SKM-1 (cell line): Measurements from ENCODE around the gene GSE1.

Experiments
- DNase-seq: peaks from one replicate; lab custom pipeline; 2025; ENCODE audit not compliant: unreplicated experiment; lab: John Stamatoyannopoulos, UW

The GSE1 gene

GRCh38 chr16:85631802-85632393 is 18.8 kb downstream of the GSE1 start:
- DNase-seq, result no peak

- DNase-seq, result no peak
Observed at GRCh38 chr16:85632709-85633437, 19.8 kb downstream of the GSE1 start.

DNA sequence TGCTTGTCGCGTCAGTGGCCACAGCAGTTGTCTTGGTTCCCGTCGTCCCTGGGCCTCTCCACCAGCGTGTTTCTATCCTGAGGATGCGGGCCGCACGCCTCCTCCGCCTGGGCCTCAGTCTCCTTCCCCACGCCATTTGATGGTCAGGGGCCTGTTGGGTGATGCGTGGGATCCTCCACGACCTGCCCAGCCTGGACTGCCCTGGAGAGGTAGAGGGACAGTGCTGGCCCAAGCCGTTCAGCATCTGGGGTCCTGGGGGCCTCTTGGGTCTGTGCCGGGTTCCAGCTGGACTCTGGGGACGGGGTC is 20.3 kb downstream of the GSE1 start:
- DNase-seq, result no peak

DNA sequence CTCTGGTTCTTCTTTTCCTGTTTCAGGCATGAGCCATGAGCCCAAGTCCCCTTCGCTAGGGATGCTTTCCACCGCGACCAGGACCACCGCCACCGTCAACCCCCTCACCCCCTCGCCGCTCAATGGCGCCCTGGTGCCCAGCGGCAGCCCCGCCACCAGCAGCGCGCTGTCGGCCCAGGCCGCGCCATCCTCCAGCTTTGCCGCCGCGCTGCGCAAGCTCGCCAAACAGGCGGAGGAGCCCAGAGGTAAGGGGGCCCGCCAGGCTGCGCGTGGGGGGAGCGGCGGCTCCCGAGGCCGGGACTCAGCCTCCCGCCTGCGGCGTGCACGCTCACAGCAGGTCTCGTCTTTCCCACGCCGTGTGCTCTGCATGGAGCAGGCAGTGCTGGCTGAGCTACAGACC is 20.8 kb downstream of the GSE1 start:
- no peak for DNase-seq

DNA sequence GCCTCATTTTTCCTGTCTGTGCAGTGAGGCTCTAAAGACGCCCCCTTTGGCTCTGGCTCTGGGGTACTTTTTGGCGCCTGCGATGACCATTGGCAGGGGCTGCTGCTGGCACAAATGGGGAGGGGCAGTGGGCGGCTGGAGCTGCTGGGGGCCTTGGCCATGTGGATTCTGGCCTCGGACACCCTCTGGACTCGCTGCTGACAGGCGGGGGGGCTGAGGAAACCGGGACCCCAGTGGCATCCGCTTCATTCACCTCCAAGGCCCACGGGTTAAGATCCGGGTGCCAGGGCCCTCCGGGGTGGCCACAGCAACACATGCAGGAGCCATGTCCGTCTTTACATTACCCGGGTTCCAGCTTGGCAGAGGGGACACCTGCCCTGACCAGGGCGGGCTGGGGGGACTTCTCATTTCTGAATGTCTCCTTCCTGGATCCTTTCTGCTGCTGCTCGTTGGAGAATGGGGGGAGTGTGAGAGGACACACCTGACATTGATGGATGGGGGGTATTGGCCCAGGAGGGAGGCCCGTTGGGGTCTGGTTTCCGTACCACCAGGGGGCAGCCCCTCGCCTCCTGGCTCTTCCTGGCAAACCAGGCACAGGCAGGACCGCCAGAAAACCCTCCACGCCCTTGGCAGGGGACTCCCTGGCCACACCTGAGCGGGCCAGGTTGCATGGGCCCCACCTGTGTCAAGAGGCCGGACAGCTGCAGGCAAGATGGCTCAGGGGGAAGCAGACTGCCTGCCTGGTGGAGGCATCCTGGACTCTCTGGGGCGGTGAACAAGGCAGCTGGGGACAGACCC is 21.8 kb downstream of the GSE1 start:
- no peak for DNase-seq

- no peak for DNase-seq
Observed at GRCh38 chr16:85635545-85636140, 22.5 kb downstream of the GSE1 start.

- no peak for DNase-seq
Observed at GRCh38 chr16:85636234-85636812, 23.2 kb downstream of the GSE1 start.

- DNase-seq, result no peak
Observed at GRCh38 chr16:85637061-85637807, 24.1 kb downstream of the GSE1 start.

DNA sequence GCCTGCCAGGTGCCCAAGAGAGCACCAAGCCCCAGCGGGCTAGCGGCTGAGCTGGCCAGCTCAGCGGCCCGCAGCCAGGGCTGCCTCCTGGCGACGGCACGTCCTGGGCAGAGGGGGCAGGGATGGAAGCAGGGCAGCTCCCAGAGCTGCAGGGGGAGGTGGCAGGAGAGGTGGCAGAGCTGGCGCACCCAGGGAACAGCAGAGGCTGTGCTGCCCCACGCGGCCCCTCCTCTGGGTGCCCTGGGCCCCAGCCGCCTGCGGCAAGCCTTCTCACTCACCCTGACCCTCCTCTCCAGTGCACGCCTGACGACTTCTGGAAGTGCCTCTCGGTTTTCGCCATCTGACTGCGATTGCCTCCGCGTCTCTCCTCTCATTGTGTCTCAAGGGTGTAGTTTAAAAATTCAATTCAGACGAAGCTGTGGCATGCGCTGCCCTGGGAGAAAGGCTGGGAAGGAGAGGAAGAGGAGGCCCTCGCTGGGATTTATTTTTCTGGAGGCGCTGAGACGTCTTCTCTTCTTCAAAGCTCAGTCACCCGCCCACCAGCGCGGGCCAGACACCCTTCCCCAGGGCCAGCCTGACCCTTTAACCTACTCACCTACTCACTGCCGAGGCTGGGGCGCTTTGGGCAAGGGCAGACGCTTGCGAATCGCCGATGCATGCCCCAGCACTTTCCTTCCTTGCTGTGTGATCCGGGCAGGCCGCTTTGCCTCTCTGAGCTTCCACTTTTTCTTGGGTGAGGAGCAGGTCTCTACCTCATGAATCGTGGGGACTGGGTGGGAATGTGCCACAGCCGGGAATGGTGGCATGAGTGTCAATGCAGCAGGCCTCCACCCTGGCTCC is 24.9 kb downstream of the GSE1 start:
- no peak for DNase-seq

GRCh38 chr16:85638695-85639409 is 25.7 kb downstream of the GSE1 start:
- no peak for DNase-seq

DNA sequence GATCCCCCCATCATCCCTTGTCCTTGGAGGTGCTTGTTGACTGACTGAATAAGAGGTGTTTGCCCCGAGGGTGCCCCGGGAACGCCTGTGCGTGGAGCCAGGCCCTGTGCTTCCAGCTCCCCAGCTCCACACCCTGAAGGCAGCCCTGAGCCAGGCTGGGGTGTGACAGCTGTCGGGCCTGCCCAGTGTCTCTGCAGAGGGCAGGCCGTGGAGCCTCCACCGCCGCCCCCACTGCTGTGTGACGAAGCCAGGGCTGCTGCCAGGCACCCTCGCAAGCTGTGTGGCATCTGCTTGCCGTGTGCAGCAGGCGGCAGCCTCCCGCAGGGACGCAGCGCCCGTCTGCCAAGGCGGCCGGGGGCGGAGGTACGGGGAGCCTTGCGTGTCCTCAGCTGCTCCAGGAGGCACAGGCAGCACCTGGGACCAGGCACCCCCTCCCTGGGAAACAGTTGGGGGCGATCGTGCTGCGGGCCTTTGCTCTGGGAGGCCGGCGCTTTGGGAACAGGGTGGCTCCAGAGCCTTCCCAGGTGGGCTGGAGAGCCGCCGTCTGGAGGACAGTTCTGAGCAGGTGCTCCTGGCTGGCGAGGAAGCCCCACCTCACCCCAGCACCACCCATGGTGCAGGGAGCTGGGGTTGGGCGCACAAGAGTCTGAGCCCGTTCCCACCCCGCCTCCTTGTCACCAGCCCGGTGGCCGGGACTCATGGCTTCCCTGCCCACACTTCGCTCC is 26.6 kb downstream of the GSE1 start:
- no peak for DNase-seq

DNA sequence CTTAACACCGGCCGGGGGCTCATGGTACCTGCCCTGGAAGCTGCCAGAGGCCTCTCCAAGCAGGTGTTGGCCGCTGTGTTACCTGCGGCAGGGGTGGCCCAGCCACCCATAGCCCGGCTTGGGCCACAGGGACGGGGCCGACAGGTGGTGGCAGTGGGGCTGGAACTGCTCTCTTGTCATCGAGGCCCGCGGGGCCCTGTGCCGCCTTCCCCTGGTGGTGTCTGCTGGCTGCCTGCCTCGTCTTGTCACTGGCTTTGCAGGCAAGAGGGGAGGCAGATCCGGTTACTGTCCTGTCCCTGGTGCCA is 27.1 kb downstream of the GSE1 start:
- no peak for DNase-seq

- no peak for DNase-seq
Observed at GRCh38 chr16:85640585-85640984, 27.5 kb downstream of the GSE1 start.

DNA sequence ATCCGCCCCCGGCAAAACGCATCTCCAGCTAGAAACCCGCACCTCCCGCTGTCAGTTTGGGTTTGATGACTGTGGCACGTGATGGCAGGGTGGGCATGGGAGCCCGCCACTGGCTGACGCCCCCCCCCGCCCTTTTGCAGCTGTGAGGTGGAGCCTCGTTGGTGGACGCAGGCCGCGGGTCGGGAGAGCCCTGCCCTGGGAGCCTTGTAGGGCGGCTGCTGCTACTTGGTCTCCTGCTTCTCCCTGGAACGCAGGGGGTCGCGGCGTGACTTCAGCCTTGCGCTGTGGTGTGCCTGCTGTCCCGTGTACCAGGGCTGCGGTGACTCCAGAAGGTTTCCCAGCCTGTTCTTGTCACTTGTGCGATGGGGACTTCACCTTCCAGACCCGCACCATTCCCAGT is 28.2 kb downstream of the GSE1 start:
- DNase-seq, result no peak

GRCh38 chr16:85641776-85642176 is 28.7 kb downstream of the GSE1 start:
- DNase-seq, result no peak

- DNase-seq, result no peak
Observed at GRCh38 chr16:85642762-85643358, 29.7 kb downstream of the GSE1 start.

DNA sequence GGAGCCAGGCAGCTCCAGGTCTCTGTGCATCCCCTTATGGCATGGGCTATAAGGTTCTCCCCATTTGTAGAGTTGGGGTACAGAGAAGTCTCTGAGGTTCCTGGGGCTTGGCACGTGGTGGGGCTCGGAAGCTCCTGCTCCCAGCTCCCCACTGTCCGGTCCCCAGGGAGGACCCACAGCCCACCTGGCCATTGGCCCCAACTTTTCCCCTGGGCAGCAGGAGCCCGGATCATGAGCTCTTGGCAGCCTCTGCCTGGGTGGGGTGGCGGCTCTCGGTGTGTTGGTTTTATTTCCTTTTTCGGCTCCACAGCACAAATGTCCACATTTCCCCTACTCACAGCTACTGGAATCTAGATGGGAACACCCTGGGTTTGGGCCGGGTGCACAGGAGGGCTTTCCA is 30.5 kb downstream of the GSE1 start:
- no peak for DNase-seq

DNA sequence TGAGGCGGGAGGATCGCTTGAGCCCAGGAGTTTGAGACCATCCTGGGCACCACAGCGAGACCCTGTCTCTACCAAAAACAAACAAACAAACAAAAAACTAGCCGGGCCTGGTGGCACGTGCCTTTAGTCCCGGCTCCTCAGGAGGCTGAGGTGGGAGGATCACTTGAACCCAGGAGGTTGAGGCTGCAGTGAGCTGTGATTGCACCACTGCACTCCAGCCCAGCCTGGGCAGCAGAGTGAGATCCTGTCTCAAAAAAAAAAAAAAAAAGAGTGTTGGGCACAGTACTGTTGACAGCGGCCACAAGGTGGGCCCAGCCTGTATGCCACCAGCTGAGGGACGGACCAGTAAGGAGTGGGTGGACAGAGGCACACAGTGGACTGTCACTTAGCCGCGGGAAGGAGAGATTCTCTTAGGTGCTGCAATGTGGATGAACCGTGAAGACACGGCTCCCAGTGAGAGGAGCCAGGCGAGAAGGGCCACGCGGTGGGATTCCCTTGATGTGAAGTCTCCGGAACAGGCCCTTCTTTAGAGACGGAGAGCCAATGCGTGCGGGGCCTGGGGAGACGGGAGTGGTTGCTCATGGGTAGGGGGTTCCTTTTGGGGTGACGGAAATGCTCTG is 31.1 kb downstream of the GSE1 start:
- no peak for DNase-seq
